Ascending aorta (tissue), 2 donors: ENCODE data around the gene ANKRD27. TPM values are rescaled to one million over a fixed set of nuclear protein-coding genes. Genes with fewer than 3 reads are reported as not detected.

ENCODE experiments used
- DNase-seq, 2 donors: peaks; one replicate each; pipeline ENCODE4 v3.0.0-alpha.2; 2019; ENCODE audit warnings: low spot score in 2 of 2
- H3K27ac ChIP-seq, 2 donors: fragments of 200-600 bp; sonication (generic); one replicate each; pipeline ENCODE4 v1.5.1; 2016 to 2017; ENCODE audit warnings: mild to moderate bottlenecking in 1 of 2
- H3K27me3 ChIP-seq: fragments of 200-600 bp; sonication (generic); one replicate; pipeline ENCODE4 v1.5.1; 2017
- H3K36me3 ChIP-seq, 2 donors: fragments of 200-600 bp; sonication (generic); one replicate each; pipeline ENCODE4 v1.5.1; 2016
- H3K4me1 ChIP-seq, 2 donors: fragments of 200-600 bp; sonication (generic); one replicate each; pipeline ENCODE4 v1.5.1; 2016 to 2017; ENCODE audit warnings: mild to moderate bottlenecking in 1 of 2
- H3K4me3 ChIP-seq, 2 donors: fragments of 200-600 bp; sonication (generic); one replicate each; pipeline ENCODE4 v1.5.1; 2016 to 2017; ENCODE audit warnings: mild to moderate bottlenecking in 1 of 2
- H3K9me3 ChIP-seq, 2 donors: fragments of 200-600 bp; sonication (generic); one replicate each; pipeline ENCODE4 v1.5.1; 2016
- CTCF ChIP-seq, 3 experiments: fragments of 200-600 bp in 2 of 3; fragments of 450-650 bp in 1 of 3; sonication (generic) in 2 of 3; IDR thresholded peaks; one replicate each; pipeline ENCODE4 v1.5.1; 2016 to 2019; ENCODE audit warnings: antibody characterized with exemption in 3 of 3, mild to moderate bottlenecking in 1 of 3, moderate library complexity in 1 of 3
- intact Hi-C: fragments of 100-400 bp; cut with DNase I; formaldehyde crosslinking; loops from one replicate; pipeline ENCODE4 v1.15.1; 2023
- total RNA-seq: library from RNA; depleted of rRNA; stranded (reverse); fragments of >200 nt; gene quantifications from one replicate; pipeline ENCODE4 v1.1.0, GENCODE V29; 2016

Gene ANKRD27
- total RNA-seq, 1 donor from 2014 or later = 17.3 TPM

- DNase-seq = no peak
- H3K27ac ChIP-seq = no peak overlapping the region
Observed at GRCh38 chr19:32651729-32652140, 23.2 kb downstream of the ANKRD27 start.

GRCh38 chr19:32650671-32651070 is 24.3 kb downstream of the ANKRD27 start:
- H3K27me3 ChIP-seq = no peaks in the 10 kb centered on the region
- intact Hi-C loops = no loop called here
- no peaks in the 10 kb centered on the region for H3K9me3 ChIP-seq
- TF ChIP-seq CTCF (IDR thresholded peaks at IDR 0.05) = no peak
- peaks cover 47 to 54% of the 10 kb centered on the region in 2 donors for H3K36me3 ChIP-seq
- no peak for DNase-seq
- H3K27ac ChIP-seq = no peak overlapping the region
- H3K4me1 ChIP-seq = no peaks in the 10 kb centered on the region
- H3K4me3 ChIP-seq = no peak overlapping the region

More at GRCh38 chr19:32651729-32652140, 23.2 kb downstream of the ANKRD27 start:
- TF ChIP-seq CTCF (IDR thresholded peaks at IDR 0.05) = no peak
- Histone ChIP-seq H3K4me1 (no peaks in the 10 kb centered on the region), H3K4me3 (no peak overlapping the region), H3K36me3 (peaks cover 40 to 57% of the 10 kb centered on the region in 2 donors), H3K9me3 (no peaks in the 10 kb centered on the region), H3K27me3 (no peaks in the 10 kb centered on the region)
- intact Hi-C loops = no loop called here

- H3K4me3 ChIP-seq = no peak overlapping the region
- H3K4me1 ChIP-seq = no peaks in the 10 kb centered on the region
- TF ChIP-seq CTCF (IDR thresholded peaks at IDR 0.05) = no peak
- DNase-seq = no peak
- no peaks in the 10 kb centered on the region for H3K9me3 ChIP-seq
- H3K36me3 ChIP-seq = peaks cover 45 to 46% of the 10 kb centered on the region in 2 donors
- no peaks in the 10 kb centered on the region for H3K27me3 ChIP-seq
- no peak overlapping the region for H3K27ac ChIP-seq
- intact Hi-C loops = no loop called here
Observed at GRCh38 chr19:32649751-32650150, 25.2 kb downstream of the ANKRD27 start.

- H3K4me1 ChIP-seq = no peaks in the 10 kb centered on the region
- H3K27ac ChIP-seq = no peak overlapping the region
- no peak for DNase-seq
- H3K27me3 ChIP-seq = no peaks in the 10 kb centered on the region
- intact Hi-C loops = no loop called here
- no peak overlapping the region for H3K4me3 ChIP-seq
- H3K9me3 ChIP-seq = no peaks in the 10 kb centered on the region
- H3K36me3 ChIP-seq = peaks cover 60 to 62% of the 10 kb centered on the region in 2 donors
- TF ChIP-seq CTCF (IDR thresholded peaks at IDR 0.05) = no peak
Observed at GRCh38 chr19:32647361-32647760, 27.6 kb downstream of the ANKRD27 start.

- Histone ChIP-seq H3K4me1 (no peaks in the 10 kb centered on the region), H3K36me3 (peaks cover 68 to 69% of the 10 kb centered on the region in 2 donors), H3K4me3 (no peak overlapping the region), H3K27ac (no peak overlapping the region), H3K9me3 (no peaks in the 10 kb centered on the region), H3K27me3 (no peaks in the 10 kb centered on the region)
- TF ChIP-seq CTCF (IDR thresholded peaks at IDR 0.05) = no peak
- DNase-seq = no peak
- intact Hi-C loops = no loop called here
Observed at GRCh38 chr19:32646556-32646955, 28.4 kb downstream of the ANKRD27 start.

GRCh38 chr19:32642771-32643170 is 32.2 kb downstream of the ANKRD27 start:
- Histone ChIP-seq H3K4me3 (no peak overlapping the region), H3K9me3 (no peaks in the 10 kb centered on the region), H3K36me3 (peaks cover 80 to 85% of the 10 kb centered on the region in 2 donors), H3K4me1 (no peaks in the 10 kb centered on the region), H3K27ac (no peak overlapping the region), H3K27me3 (no peaks in the 10 kb centered on the region)
- intact Hi-C loops = no loop called here
- no peak for DNase-seq
- no peak for TF ChIP-seq CTCF (IDR thresholded peaks at IDR 0.05)
